DOHH2 (cell line): ENCODE results near the gene VAMP4.

Experiments used
- EZH2phosphoT487 ChIP-seq: fragments of 200-600 bp; sonication (generic); IDR thresholded peaks from 2 replicates; pipeline ENCODE4 v1.6.1; 2017; ENCODE audit warnings: borderline replicate concordance, mild to moderate bottlenecking, antibody characterized with exemption, low read length, moderate library complexity, mixed read lengths
- TF ChIP-seq, protein P1 (sequence below): fragments of 200-600 bp; sonication (generic); IDR thresholded peaks from one replicate; pipeline ENCODE4 v1.5.1; 2014; ENCODE audit warnings: antibody characterized with exemption, mild to moderate bottlenecking, low read depth, low read length; ENCODE audit not compliant: poor library complexity, severe bottlenecking

DNA sequence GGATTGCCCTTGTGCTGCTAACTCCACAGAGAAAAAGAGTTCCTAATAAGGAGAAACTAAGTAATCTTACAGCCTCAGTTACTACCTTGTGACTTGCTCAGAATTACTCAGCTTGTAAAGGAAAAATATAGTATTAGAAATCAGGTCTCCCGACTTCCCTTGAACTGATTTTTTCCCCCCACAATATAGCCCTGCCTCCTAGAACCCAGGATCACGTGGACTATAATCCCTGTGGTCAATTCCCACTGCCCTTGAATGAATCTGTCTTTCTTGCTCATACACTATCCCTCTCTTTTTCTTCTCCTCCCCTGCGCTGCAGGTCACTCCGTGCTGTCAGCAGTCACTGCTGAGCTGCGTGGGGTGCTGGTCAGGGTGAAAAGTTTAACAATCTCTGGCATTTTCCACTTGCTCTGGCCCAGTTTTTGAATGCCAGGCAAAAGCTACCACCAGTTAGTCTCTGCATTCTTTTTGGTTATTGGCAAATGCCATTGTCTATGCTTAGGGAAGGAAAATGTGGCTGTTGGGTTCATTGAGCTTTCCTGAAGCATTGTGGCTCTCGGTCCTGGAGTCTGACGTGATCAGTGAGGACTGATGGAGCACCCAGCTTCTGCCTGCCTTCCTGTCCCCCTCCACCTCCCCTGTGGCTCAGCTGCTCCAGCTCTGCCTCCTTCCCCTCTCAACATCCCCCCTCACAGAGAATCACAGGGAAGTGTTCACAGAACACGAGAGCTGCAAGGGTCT lies 87.5 kb downstream of the VAMP4 start:
- TF ChIP-seq, protein P1, sequence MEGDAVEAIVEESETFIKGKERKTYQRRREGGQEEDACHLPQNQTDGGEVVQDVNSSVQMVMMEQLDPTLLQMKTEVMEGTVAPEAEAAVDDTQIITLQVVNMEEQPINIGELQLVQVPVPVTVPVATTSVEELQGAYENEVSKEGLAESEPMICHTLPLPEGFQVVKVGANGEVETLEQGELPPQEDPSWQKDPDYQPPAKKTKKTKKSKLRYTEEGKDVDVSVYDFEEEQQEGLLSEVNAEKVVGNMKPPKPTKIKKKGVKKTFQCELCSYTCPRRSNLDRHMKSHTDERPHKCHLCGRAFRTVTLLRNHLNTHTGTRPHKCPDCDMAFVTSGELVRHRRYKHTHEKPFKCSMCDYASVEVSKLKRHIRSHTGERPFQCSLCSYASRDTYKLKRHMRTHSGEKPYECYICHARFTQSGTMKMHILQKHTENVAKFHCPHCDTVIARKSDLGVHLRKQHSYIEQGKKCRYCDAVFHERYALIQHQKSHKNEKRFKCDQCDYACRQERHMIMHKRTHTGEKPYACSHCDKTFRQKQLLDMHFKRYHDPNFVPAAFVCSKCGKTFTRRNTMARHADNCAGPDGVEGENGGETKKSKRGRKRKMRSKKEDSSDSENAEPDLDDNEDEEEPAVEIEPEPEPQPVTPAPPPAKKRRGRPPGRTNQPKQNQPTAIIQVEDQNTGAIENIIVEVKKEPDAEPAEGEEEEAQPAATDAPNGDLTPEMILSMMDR, result no peak
- no peak for TF ChIP-seq EZH2phosphoT487
